Karpas-422 (cell line): Measurements from ENCODE around the gene CLCN6. TPM values are rescaled to one million over a fixed set of nuclear protein-coding genes. Genes with fewer than 3 reads are reported as not detected.

Experiments
- DNase-seq: peaks from one replicate; pipeline ENCODE4 v3.0.0-alpha.2; 2015
- H2AFZ ChIP-seq: fragments of 200-600 bp; sonication (generic); 2 replicates; pipeline ENCODE4 v1.6.1; 2014; ENCODE audit warnings: antibody characterized with exemption, low read length, mixed read lengths
- H3K27ac ChIP-seq: fragments of 200-600 bp; sonication (generic); 2 replicates; pipeline ENCODE4 v1.5.1; 2014; ENCODE audit warnings: mild to moderate bottlenecking, low read length, moderate library complexity
- H3K27me3 ChIP-seq: fragments of 200-600 bp; sonication (generic); 2 replicates; pipeline ENCODE4 v1.6.1; 2014; ENCODE audit warnings: low read length, mixed read lengths
- H3K36me3 ChIP-seq: fragments of 200-600 bp; sonication (generic); 2 replicates; pipeline ENCODE4 v1.6.1; 2014; ENCODE audit warnings: low read length, mixed read lengths; ENCODE audit not compliant: insufficient read depth
- H3K4me1 ChIP-seq: fragments of 200-600 bp; sonication (generic); 2 replicates; pipeline ENCODE4 v1.6.1; 2014; ENCODE audit warnings: mild to moderate bottlenecking, low read length, mixed read lengths
- H3K4me2 ChIP-seq: fragments of 200-600 bp; sonication (generic); 2 replicates; pipeline ENCODE4 v1.6.1; 2014; ENCODE audit warnings: low read length, low read depth, mild to moderate bottlenecking; ENCODE audit not compliant: poor library complexity, severe bottlenecking
- H3K4me3 ChIP-seq: fragments of 200-600 bp; sonication (generic); 2 replicates; pipeline ENCODE4 v1.5.1; 2014; ENCODE audit warnings: mild to moderate bottlenecking, antibody characterized with exemption, low read length, mixed read lengths
- H3K79me2 ChIP-seq: fragments of 200-600 bp; sonication (generic); 2 replicates; pipeline ENCODE4 v1.6.1; 2014; ENCODE audit warnings: mild to moderate bottlenecking, low read length, mixed read lengths
- H3K9ac ChIP-seq: fragments of 200-600 bp; sonication (generic); 2 replicates; pipeline ENCODE4 v1.6.0; 2014; ENCODE audit warnings: low read length
- H3K9me2 ChIP-seq: fragments of 200-600 bp; sonication (generic), shearing (Covaris generic); replicated peaks from 2 replicates; pipeline ENCODE4 v1.6.0; 2014; ENCODE audit warnings: mild to moderate bottlenecking, low read length, moderate library complexity; ENCODE audit not compliant: insufficient read depth
- H3K9me3 ChIP-seq: fragments of 300-700, 200-600 bp; sonication (generic); 2 replicates; pipeline ENCODE4 v1.6.1; 2014; ENCODE audit warnings: low read length, mixed read lengths
- H4K20me1 ChIP-seq: fragments of 200-600 bp; sonication (generic); 2 replicates; pipeline ENCODE4 v1.6.1; 2014; ENCODE audit warnings: mild to moderate bottlenecking, antibody characterized with exemption, low read length, low read depth; ENCODE audit not compliant: insufficient read depth
- total RNA-seq: library from RNA; depleted of rRNA; stranded (reverse); fragments of >200 nt; shearing (Covaris generic); gene quantifications from 2 replicates; pipeline ENCODE4 v1.2.3, GENCODE V29; 2014; ENCODE audit warnings: low replicate concordance

Gene CLCN6
- total RNA-seq, 1 experiment from 2014 or later, result 22.0 TPM

- Histone ChIP-seq H3K36me3 (no peaks in the 10 kb centered on the region), H3K9ac (no peak overlapping the region), H3K4me3 (no peak overlapping the region), H2AFZ (no peak overlapping the region), H3K79me2 (no peaks in the 10 kb centered on the region), H3K9me3 (no peaks in the 10 kb centered on the region), H4K20me1 (no peaks in the 10 kb centered on the region; the same call in 1 of the 2 replicates), H3K27ac (no peak overlapping the region), H3K4me1 (no peaks in the 10 kb centered on the region), H3K27me3 (no peaks in the 10 kb centered on the region), H3K9me2 (no peaks in the 10 kb centered on the region), H3K4me2 (no peak overlapping the region)
- no peak for DNase-seq
Observed at GRCh38 chr1:11856698-11857097, 50.7 kb downstream of the CLCN6 start.

- H3K4me1 ChIP-seq, result no peaks in the 10 kb centered on the region
- no peak for DNase-seq
- no peaks in the 10 kb centered on the region for H3K9me2 ChIP-seq
- H3K27me3 ChIP-seq, result no peaks in the 10 kb centered on the region
- H3K9me3 ChIP-seq, result no peaks in the 10 kb centered on the region
- no peak overlapping the region for H3K4me3 ChIP-seq
- no peak overlapping the region for H3K27ac ChIP-seq
- H4K20me1 ChIP-seq, result no peaks in the 10 kb centered on the region; the same call in 1 of the 2 replicates
- H3K36me3 ChIP-seq, result no peaks in the 10 kb centered on the region
- H3K9ac ChIP-seq, result no peak overlapping the region
- H2AFZ ChIP-seq, result no peak overlapping the region
- H3K4me2 ChIP-seq, result no peak overlapping the region
- no peaks in the 10 kb centered on the region for H3K79me2 ChIP-seq
Observed at GRCh38 chr1:11857164-11857851, 51.3 kb downstream of the CLCN6 start.

GRCh38 chr1:11858158-11858557 is 52.2 kb downstream of the CLCN6 start:
- Histone ChIP-seq H3K9me2 (no peaks in the 10 kb centered on the region), H3K9ac (no peak overlapping the region), H3K36me3 (no peaks in the 10 kb centered on the region), H3K27me3 (no peaks in the 10 kb centered on the region), H3K27ac (no peak overlapping the region), H3K4me2 (no peak overlapping the region), H3K4me1 (no peaks in the 10 kb centered on the region), H2AFZ (no peak overlapping the region), H3K4me3 (no peak overlapping the region), H4K20me1 (no peaks in the 10 kb centered on the region; the same call in 1 of the 2 replicates), H3K79me2 (no peaks in the 10 kb centered on the region), H3K9me3 (no peaks in the 10 kb centered on the region)
- DNase-seq, result no peak

GRCh38 chr1:11858613-11858967 is 52.6 kb downstream of the CLCN6 start, which contains the start of gene NPPB:
TSS of gene NPPB (minus strand) at chr1:11858945. CDS start at chr1:11858833, 112 bp downstream.
- Histone ChIP-seq H3K36me3 (no peaks in the 10 kb centered on the region), H3K27me3 (no peaks in the 10 kb centered on the region), H3K4me3 (no peak within 1 kb of the TSS), H3K79me2 (no peaks in the 10 kb centered on the region), H3K27ac (no peak within 1 kb of the TSS), H3K9me2 (no peaks in the 10 kb centered on the region), H3K4me2 (no peak within 1 kb of the TSS), H4K20me1 (no peaks in the 10 kb centered on the region; the same call in 1 of the 2 replicates), H2AFZ (no peak within 1 kb of the TSS), H3K9ac (no peak within 1 kb of the TSS), H3K9me3 (no peaks in the 10 kb centered on the region), H3K4me1 (no peaks in the 10 kb centered on the region)
- no peak for DNase-seq

GRCh38 chr1:11858968-11859871 is 53.2 kb downstream of the CLCN6 start:
- Histone ChIP-seq H3K9me3 (no peaks in the 10 kb centered on the region), H3K27ac (no peak overlapping the region), H4K20me1 (no peaks in the 10 kb centered on the region; the same call in 1 of the 2 replicates), H3K9ac (no peak overlapping the region), H3K27me3 (no peaks in the 10 kb centered on the region), H3K79me2 (no peaks in the 10 kb centered on the region), H3K4me2 (no peak overlapping the region), H3K4me3 (no peak overlapping the region), H3K9me2 (no peaks in the 10 kb centered on the region), H2AFZ (no peak overlapping the region), H3K4me1 (no peaks in the 10 kb centered on the region), H3K36me3 (no peaks in the 10 kb centered on the region)
- DNase-seq, result peak; percentile 89

GRCh38 chr1:11860083-11860482 is 54.1 kb downstream of the CLCN6 start:
- H3K27ac ChIP-seq, result no peak overlapping the region
- no peaks in the 10 kb centered on the region for H3K36me3 ChIP-seq
- no peaks in the 10 kb centered on the region for H3K4me1 ChIP-seq
- H3K79me2 ChIP-seq, result no peaks in the 10 kb centered on the region
- no peaks in the 10 kb centered on the region; the same call in 1 of the 2 replicates for H4K20me1 ChIP-seq
- H3K9me2 ChIP-seq, result no peaks in the 10 kb centered on the region
- no peaks in the 10 kb centered on the region for H3K27me3 ChIP-seq
- H3K9me3 ChIP-seq, result no peaks in the 10 kb centered on the region
- H3K4me2 ChIP-seq, result no peak overlapping the region
- no peak overlapping the region for H2AFZ ChIP-seq
- no peak overlapping the region for H3K9ac ChIP-seq
- DNase-seq, result no peak
- H3K4me3 ChIP-seq, result no peak overlapping the region

- H3K79me2 ChIP-seq, result no peaks in the 10 kb centered on the region
- H2AFZ ChIP-seq, result no peak overlapping the region
- H3K4me1 ChIP-seq, result no peaks in the 10 kb centered on the region
- no peaks in the 10 kb centered on the region for H3K36me3 ChIP-seq
- no peak for DNase-seq
- no peak overlapping the region for H3K4me3 ChIP-seq
- H3K27ac ChIP-seq, result no peak overlapping the region
- no peaks in the 10 kb centered on the region; the same call in 1 of the 2 replicates for H4K20me1 ChIP-seq
- H3K9me2 ChIP-seq, result no peaks in the 10 kb centered on the region
- H3K27me3 ChIP-seq, result no peaks in the 10 kb centered on the region
- H3K9me3 ChIP-seq, result no peaks in the 10 kb centered on the region
- H3K9ac ChIP-seq, result no peak overlapping the region
- H3K4me2 ChIP-seq, result no peak overlapping the region
Observed at GRCh38 chr1:11860587-11860986, 54.6 kb downstream of the CLCN6 start.

- Histone ChIP-seq H3K4me3 (no peak overlapping the region), H3K9me2 (no peaks in the 10 kb centered on the region), H3K9ac (no peak overlapping the region), H3K36me3 (no peaks in the 10 kb centered on the region), H3K27me3 (no peaks in the 10 kb centered on the region), H3K4me2 (no peak overlapping the region), H3K4me1 (no peaks in the 10 kb centered on the region), H3K9me3 (no peaks in the 10 kb centered on the region), H2AFZ (no peak overlapping the region), H3K79me2 (no peaks in the 10 kb centered on the region), H4K20me1 (no peaks in the 10 kb centered on the region; the same call in 1 of the 2 replicates), H3K27ac (no peak overlapping the region)
- no peak for DNase-seq
Observed at GRCh38 chr1:11862890-11863289, 56.9 kb downstream of the CLCN6 start.
